Islet precursor cell (in vitro differentiated cells): Measurements from ENCODE around the gene TDRD1.

Experiments
- DNase-seq: peaks from one replicate; pipeline ENCODE4 v3.0.0-alpha.2; 2018

TDRD1 gene

DNA sequence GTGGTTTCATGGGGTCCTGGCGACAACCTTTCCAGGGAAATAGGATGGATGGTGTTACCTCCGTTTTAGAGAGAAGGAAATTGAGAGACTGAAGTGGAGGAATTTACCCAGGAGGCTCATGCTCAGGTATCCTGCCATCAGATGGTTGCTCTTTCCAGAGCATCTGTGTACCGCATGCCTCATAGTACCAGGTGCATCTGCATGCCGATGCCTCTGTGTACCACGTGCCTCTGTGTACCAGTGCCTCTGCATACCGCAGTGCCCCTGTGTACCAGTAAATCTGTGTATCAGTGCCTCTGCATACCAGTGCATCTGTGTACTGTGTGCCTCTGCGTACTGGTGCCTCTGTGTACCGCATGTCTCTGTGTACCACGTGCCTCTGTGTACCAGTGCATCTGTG, 63.1 kb downstream of the TDRD1 start:
- DNase-seq, result no peak

DNA sequence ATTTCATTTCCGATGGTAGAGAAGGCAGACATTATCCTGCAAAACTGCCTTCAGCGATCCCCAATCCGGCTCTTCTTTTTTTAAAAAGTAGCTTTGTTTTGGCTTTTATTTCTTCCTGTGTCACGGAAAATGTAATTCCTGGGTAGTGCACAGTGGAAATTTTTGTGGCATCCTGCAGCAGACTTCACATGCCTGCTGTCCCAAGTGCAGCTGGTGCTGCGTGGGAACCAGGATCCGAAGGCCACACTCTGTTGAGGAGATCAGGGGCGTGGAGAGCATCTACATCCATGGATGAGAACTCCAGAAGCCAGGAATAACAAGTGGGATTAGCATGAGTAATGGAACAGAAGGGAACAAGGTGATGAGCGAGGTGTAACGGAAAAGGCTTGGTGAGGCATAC, 64.5 kb downstream of the TDRD1 start:
- no peak for DNase-seq

DNA sequence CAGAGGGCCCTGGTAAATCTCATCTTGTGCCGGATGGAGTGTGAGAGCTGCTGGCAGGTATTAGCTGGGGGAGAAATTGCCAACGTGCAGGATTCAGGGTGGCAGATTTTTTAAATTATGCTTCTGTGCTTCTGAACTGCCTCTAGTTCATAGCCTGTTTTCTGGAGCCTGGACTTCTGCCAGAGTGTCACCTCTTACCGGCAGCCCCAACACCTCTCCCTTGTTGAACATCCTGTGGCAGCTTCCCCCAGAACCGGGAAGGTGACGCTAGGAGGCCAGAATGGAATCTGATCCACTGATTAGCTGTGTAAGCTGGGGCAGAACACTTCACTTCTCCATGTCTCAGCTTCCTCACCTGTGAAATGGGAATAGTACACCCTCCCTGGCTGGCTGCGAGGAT, 65.0 kb downstream of the TDRD1 start:
- no peak for DNase-seq

DNA sequence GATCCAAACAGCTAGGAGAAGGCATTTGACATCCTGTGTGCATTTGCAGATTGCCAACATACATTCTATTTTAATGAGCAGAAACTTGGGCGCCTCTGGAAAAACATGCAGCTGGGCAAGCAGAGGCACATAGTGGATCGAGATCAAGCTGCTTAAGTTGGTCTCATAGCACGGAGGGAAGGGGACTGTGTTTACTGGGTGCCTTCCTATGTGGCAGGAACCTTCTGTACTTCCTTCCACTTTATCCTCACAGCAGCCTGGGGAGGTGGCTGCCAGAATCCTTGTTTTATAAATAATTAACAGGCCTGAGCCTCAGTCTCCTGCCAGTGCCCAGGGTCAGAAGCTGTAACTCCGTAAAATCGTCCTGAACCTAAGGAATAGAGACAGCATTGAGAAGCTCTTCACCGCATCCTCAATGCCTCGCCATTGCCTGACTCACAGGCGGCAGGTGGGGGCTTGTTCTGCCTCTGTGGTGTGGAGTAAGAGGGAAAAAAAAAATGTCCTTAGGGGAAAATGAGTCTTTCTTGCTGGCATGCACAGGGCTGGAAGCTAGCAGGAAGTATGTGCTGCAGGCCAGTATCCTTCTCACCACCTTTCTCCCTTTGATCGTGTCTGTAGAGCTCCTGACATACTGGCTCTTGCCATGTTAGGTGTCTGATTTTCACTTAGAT, 66.1 kb downstream of the TDRD1 start:
- DNase-seq, result peak; percentile 88

DNA sequence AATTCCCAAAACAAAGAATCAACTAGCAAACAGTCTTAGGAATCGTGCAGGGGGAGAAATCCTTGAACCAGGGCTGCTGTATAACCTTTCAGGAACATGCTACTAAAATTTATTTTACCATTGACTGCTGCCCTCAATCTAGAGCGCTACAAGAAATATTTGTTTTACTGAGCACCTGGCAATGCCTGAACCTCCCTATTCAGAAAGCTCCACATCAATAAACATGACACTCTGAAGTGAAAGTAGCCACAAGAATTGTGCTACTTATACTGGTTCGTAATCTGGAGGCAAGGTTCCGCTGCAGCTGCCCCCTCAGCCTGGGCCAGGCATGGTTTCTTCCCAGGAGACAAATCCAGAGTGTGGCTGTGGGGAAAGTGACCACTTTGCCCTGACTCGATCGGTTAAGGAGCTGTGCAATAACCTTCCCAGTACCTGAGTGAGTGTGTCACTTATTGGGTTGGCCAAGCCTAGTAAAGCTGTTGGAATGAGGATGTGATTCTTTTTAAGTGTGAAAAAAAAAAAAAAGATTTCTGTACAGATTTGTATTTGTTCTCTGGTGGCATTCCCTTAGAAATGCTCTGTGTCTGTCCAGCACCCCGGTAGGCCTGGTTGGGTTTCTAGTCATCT, 67.6 kb downstream of the TDRD1 start:
- peak; percentile 21 for DNase-seq

DNA sequence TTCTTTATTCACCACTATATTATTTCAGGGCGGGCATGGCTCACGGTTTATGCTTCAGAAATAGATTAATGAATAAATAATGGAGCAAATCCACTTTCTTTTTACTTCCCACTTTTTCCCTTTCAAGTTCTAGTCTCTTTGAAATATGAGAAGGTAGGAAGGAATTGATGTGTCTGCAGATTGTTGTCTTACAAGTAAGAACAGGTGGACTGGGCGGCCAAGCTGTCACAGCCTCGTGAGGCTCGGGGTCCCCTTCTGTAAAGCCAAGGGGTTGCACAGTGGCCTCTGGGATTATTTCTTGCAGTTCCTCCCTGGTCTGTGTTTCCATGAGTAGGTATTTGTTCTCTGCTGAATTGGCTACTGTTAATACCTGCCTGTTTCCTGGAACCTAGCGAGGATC, 71.1 kb downstream of the TDRD1 start:
- no peak for DNase-seq

DNA sequence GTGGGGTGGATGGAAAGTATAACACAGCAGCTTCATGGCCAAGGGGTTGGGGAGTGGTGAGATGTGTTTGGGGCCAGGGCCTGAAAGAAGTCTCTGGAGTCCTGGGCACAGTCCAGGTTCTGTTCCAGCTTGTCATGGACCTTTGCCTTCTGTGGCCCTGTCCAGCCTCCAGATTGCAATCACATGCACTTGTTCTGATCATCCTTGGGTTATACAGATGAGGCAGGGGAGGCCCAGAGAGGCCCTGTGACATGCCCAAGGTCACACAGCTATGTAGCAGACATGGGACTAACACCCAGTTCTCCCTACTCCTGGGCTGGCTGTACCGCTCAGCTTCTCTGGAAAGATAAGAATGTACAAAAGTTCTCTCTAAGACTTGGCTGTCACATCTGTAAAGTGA, 71.6 kb downstream of the TDRD1 start:
- no peak for DNase-seq

DNA sequence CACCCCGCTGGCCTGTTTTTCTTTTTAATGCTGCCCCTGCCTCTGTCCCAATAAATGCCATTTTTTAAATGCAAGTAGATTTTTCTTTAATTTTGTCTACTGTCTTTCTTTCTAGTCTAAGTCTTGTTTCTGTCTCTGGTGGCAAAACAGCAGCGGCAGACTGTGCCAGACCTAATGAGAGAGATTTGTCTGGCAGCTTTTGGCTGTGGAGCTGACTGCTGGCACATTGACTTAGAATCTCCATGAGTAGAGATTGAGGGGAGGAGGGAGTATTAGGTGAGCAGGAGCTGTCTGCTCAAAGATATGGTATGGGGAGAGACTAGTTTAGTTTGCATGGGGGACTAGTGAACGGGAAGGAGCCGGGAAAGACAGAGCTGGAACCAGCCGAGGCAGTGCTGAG, 72.9 kb downstream of the TDRD1 start:
- no peak for DNase-seq

DNA sequence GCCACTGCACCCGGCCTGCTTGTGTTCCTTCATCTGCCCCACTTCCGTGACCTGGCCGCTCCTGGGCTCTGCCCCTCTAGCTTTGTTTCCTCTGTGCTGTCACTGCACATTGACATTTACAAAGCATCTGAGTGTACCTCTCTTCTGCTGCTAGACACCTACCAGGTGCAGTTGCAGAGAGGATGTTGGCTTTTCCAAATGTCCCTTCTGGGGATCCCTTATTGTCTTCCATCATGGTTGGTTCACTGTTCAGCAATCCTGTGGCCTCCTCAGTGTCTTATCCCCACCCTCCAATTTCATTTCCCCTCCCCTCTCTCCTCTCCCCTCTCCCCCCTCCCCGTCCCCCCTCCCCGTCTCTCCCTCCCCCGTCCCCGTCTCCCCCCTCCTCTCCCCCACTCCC, 73.7 kb downstream of the TDRD1 start:
- no peak for DNase-seq

DNA sequence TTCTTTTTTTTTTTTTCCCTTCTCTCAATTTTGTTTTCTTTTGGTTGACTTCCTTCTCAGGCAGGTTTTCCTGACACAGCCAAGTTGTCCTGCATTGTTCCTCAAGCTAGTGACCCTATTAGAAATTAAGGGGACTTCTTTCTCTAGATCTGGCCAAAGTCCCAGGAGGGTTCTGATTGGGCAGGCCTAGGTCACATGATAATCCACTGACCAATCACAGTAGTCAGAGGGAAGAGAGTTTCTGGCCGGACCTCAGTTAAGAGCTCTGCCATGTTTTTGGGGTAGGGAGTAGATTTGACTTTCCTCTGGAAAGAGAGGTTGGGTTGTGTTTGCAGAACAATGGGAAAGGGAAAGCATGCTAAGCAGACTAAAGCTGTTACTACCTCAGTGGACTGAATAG, 76.1 kb downstream of the TDRD1 start:
- DNase-seq, result no peak

DNA sequence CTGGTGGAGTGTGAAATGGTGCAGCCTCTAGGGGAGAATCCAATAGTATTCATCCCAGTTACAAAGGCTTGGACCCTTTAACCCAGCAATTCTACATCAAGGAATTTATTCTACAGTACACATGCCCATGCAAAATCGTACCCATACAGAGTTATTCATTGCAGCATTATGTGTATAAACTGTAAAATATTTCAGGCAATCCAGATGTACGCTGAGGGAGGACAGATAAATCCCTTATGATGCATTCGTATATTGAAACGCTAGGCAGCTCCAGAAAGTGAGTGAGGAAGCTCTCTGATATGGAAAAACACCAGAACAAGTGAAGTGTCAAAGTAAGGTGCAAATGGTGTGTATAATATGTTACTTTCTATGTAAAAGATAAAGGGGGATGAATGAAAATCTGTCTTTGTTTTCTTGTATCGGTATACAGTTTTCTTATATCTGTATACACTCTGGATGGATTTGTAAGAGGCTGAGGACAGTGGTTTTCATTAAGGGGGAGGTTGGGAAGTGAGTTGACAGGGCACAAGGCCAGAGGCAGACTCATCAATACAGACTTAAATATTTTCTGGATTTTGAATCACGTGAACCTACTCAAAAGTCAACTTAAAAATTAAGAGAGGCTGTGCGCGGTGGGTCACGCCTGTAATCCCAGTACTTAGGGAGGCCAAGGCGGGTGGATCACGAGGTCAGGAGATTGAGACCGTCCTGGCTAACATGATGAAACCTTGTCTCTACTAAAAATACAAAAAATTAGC, 77.0 kb downstream of the TDRD1 start:
- DNase-seq, result no peak

DNA sequence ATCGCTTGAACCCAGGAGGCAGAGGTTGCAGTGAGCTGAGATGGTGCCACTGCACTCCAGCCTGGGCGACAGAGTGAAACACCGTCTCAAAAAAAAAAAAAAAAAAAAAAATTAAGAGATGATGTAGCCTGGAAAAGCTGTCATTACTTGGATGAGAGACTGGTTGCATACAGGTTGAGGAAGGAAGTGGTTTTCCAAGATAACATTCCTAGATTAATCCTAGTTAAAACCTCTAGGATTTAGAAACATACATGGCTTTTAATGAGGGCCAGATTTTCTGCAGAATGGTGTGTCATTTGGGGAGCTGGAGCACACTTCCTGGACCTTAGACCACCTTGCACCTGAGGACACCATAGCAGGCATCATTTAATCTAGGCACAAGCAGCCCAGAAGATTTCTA, 77.7 kb downstream of the TDRD1 start:
- no peak for DNase-seq

DNA sequence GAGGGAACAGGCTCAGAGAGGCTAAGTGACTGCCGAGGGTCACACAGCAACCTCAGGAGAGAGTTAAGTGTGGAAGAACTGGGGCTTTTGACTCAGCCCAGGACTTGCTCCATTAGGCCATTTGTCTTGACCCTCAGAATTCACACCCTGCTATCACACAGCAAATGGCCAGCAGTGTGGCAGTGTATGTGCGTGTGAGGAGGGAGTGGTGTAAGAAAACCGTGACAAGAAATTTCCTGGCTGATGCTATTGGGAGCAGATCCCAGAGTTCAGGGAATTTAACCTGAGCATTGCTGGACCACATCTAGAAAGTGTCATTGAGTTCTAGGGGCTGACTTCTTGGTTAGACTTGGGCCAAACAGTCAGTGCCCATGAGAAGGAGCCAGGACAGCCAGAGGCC, 78.3 kb downstream of the TDRD1 start:
- DNase-seq, result no peak

DNA sequence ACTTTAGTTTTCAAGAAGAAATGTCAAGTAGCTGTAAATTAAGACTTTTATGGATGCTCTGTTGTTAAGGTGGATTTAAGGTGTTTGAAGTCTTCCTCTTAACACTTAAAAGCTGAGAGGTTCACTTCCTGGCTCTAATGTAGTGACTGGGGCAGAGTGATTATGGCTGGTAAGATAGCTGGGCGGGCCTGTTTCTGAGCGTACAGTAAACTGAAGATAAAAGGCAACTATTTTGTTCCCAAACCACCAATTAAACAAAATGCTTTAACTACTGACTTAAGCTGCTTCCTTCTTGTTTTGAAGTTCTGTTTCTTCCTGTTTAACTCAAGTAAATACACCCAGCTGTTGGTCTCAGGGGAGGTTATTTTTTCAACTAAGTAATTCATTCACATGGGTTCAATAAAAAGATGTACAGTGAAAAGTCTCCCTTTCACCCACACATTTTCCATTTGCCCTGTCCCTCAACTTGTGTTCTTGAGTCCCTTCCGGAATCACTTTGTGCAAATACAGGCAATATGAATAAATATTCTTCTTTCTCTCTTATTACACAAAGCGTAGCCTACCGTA, 79.2 kb downstream of the TDRD1 start:
- DNase-seq, result peak; percentile 72

DNA sequence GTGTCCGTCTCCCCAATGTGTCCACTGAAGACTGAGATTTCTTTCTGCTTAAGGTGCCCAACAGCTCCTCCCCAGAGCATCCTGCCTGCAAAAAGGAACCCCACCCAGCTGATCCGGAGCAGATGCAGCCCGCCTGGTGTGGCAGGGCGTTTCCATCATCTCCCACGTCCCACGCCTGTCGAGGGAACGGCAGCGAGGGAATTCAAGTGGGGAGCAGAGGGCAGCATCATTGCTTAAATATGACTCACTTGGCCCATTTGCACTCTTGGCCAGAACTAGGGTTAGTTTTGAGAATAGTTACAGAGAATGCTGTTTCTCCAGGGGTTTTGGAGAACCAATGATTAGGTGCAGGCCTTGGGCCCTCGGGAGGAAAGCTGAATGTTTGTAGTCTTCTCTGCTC, 80.7 kb downstream of the TDRD1 start:
- DNase-seq, result no peak

DNA sequence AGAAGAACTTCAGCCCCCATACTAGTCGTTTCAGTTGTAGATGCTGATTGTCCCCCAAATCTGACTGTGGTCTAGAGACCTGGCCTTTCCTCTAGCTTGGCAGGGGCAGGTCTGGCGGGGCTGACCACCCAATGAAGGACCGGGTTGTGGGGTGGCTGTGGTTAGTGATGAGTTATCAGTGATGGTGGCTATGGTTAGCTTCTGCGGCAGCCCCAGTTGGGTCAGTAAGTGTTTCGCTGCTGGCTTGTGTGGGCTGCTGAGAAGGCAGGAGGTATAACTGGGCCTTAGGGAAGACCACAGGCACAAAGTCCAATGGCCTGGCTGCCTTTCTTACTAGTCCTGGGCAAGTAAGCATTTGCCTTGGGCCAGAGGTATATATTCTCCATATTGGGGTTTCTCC, 81.2 kb downstream of the TDRD1 start:
- no peak for DNase-seq

DNA sequence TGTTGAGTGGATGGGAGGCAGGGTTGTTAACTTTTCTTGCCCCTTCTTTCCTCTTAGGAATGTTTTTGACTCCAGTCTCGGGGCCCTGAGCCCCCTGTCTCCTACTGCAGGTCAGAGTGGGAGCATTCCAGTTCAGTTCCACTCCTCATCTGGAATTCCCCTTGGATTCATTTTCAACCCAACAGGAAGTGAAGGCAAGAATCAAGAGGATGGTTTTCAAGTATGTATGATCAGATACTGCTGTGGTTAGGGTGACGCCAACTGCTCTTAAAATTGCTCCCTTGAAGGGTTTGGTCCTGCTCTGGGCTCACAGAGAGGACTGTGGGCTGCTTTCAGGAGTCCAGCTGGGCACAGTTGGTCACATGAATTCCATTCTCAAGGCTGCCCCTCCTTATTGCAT, 81.9 kb downstream of the TDRD1 start:
- DNase-seq, result no peak

DNA sequence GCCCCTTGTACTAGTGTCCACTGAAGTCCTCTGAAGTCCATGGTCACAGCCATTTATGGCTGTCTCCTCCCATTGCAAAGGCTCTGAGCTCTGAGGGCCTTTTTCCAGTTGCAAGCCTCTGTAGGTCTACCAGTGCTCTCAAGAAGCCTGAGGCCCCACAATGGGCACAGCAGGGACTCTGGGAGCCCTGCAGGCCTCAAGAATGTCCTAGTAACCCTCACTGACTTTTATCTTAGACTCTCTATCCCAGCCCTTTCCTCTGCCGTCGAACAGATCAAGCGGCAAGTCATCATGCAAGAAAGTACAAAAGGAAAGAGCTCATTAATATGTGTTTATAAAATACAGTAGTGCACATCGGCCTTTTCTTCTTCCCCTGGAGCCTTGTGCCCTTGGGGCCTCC, 83.3 kb downstream of the TDRD1 start:
- no peak for DNase-seq

DNA sequence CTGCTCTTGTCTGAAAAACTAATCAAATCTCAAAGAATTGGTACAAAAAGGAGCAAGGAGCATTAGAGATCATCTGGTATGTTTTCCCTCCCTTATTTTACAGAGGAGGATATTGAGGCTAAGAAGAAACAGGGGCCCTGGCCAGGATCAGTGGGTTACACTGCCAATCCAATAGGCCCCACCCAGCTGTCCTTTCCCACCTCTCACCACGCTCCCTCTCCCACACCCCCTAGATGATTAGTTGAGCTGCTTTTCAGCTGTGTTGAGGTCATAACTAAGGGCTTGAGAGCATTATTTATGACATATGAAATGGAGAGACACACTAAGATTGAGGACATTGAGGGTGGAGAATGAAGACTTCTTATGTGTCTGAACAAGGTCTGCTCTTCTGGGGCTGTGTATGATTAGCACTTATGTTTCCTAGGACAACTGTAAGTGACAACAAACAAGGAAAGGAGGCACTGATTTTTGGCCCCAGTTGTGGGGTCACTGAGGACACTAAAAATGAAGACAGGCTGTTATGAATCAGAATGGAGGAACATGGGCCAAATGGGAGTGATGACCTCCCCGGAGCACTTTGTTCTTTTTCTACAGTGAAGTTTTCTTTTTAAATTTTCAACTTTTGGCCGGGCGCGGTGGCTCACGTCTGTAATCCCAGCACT, 86.4 kb downstream of the TDRD1 start:
- DNase-seq, result no peak

DNA sequence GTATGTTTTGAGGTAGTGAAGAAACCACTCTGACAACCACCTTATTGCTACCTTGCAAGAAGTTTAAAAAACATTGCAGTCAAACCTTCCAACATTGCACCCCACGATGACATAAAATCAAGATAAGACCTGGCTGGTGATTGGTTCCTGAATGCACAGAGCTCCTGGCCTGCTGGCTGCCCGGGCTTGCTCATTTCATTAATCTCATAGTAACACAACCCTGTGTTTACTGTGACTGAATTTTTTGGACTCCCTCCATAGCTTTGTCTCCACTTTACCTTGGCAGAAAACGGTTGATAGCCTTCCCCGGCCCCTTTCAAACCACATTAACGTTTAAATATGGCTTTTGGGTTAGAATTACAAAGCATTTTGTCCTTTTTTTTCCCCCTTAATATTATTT, 87.4 kb downstream of the TDRD1 start:
- DNase-seq, result no peak

DNA sequence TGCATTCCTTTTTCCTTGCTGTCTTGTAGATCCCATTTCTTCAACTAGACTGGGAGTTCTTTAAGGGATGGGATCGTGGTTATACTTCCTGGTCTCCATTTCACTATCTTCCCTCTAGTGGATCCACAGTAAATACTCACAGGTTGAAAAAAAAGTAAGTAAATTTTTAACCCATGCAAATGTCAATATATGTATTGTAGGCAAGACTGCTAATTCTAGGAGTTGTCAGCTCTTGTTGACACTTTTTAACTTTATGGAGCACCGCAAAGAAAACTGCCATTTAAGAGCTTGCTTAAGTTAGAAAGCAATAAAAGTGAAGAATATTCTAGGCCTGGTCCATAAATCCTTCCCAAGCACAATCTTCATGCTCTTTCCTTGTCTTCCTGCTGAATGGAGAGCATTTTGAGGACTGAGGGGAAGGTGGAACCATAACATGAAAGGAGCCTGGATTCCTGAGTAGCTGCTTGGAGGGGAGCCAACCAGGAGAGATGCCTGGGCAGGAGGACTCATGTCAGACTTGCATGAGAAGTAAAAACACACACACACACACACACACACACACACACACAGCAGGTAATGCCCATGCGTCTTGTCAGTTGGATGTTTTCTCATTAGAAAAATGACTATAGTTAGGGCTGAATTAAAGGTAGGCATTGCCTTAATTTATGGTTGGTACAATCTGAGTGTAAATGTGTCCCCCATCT, 92.1 kb downstream of the TDRD1 start:
- DNase-seq, result no peak

DNA sequence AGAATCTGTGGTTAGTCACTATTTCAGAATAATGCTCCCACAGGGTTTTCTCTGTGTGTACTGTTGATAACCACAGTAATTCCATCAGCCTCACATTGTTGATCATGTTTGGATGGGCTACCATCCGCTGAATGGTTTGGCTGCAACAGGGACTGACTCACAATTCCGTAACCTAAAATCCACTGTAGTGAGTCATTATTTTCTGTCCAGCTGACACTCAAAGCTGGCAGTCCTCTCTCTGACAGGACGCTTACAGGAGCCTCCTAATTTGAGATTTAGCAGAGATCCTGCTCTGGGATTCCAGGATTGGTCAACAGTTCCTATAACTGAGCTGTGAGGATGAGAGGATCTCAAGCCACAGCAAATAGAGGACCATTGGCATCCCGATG, 92.6 kb downstream of the TDRD1 start:
- peak; percentile 89 for DNase-seq

DNA sequence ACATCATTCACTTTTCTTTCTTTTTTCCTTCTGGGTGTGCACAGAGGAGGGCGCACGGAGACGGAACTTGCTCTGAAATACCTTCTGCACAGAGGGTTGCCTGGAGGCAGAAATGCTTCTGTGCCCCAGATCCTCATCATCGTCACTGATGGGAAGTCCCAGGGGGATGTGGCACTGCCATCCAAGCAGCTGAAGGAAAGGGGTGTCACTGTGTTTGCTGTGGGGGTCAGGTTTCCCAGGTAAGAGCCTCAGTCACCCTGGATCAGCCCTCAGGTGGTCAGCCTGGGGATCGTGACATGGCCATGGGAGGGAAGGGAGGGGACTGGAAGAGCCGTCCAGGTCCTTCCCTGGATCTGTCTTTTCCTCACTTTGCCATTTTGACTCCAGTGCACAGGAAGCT, 93.5 kb downstream of the TDRD1 start:
- peak; percentile 32 for DNase-seq
